ENCODE data around the gene DIAPH3. TPM values are rescaled to one million over a fixed set of nuclear protein-coding genes. Genes with fewer than 3 reads are reported as not detected.

Gene DIAPH3
- total and polyA plus RNA-seq, 2 of the 4 experiments (the other 2 are of a cell fraction) = 8.9 to 9.3 TPM

GRCh38 chr13:59748046-59748445 lies 415.7 kb downstream of the DIAPH3 start:
- BruUV-seq (replicated peaks) = no TSS peak
- TF ChIP-seq BHLHE40 (IDR thresholded peaks at IDR 0.05; ENCODE audit: low read depth, low read length) (no peak), POLR2A (IDR thresholded peaks at IDR 0.05; ENCODE audit: low read depth, low read length) (no peak), SMC3 (IDR thresholded peaks at IDR 0.05; ENCODE audit: low read depth, low read length) (no peak), RCOR1 (IDR thresholded peaks at IDR 0.05; ENCODE audit: insufficient replicate concordance, low read length) (no peak), MAZ (IDR thresholded peaks at IDR 0.05; ENCODE audit: borderline replicate concordance, low read depth, low read length) (no peak), RFX5 (IDR thresholded peaks at IDR 0.05; ENCODE audit: low read depth, low read length) (no peak), RAD21 (IDR thresholded peaks at IDR 0.05; ENCODE audit: low read length) (no peak), MXI1 (IDR thresholded peaks at IDR 0.05; ENCODE audit: borderline replicate concordance, low read depth, low read length) (no peak), MAFK (IDR thresholded peaks at IDR 0.05; ENCODE audit: low read depth, low read length) (no peak), NFE2L2 (IDR thresholded peaks at IDR 0.05; ENCODE audit: low read depth, low read length) (no peak), FOS (IDR thresholded peaks at IDR 0.05; ENCODE audit: low read depth, low read length) (no peak), CHD1 (IDR thresholded peaks at IDR 0.05; ENCODE audit: low read depth, low read length) (no peak)
- TF ChIP-seq, protein P1, sequence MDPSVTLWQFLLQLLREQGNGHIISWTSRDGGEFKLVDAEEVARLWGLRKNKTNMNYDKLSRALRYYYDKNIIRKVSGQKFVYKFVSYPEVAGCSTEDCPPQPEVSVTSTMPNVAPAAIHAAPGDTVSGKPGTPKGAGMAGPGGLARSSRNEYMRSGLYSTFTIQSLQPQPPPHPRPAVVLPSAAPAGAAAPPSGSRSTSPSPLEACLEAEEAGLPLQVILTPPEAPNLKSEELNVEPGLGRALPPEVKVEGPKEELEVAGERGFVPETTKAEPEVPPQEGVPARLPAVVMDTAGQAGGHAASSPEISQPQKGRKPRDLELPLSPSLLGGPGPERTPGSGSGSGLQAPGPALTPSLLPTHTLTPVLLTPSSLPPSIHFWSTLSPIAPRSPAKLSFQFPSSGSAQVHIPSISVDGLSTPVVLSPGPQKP (IDR thresholded peaks at IDR 0.05; ENCODE audit: borderline replicate concordance, low read depth, low read length) = no peak
- TF ChIP-seq, protein P2, sequence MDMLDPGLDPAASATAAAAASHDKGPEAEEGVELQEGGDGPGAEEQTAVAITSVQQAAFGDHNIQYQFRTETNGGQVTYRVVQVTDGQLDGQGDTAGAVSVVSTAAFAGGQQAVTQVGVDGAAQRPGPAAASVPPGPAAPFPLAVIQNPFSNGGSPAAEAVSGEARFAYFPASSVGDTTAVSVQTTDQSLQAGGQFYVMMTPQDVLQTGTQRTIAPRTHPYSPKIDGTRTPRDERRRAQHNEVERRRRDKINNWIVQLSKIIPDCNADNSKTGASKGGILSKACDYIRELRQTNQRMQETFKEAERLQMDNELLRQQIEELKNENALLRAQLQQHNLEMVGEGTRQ (IDR thresholded peaks at IDR 0.05; ENCODE audit: low read depth, low read length) = no peak
- ChIA-PET POLR2A (ENCODE audit: unreplicated experiment) (no interaction called here), CTCF (interaction anchor here (1.1 kb wide), 1 partner anchor 23 kb away, joined by 4 read pairs; no protein-coding TSS in a partner anchor)
- Histone ChIP-seq H4K8ac (ENCODE audit: low read depth in 2 of 2, low read length in 2 of 2) (no peak overlapping the region), H2AK9ac (replicated peaks; ENCODE audit: low read depth, low read length, poor library complexity) (no peak overlapping the region), H2BK20ac (ENCODE audit: low read depth, low read length) (no peak overlapping the region), H3K23ac (ENCODE audit: low read depth, low read length) (no peak overlapping the region), H2BK5ac (ENCODE audit: low read depth, low read length, poor library complexity, severe bottlenecking) (no peak overlapping the region), H3K9ac (ENCODE audit: low read depth, low read length) (no peak overlapping the region), H3K9me1 (ENCODE audit: insufficient read depth, low read length) (0 out of 2 replicates have a peak, but pooled peaks cover 2% of the 10 kb centered on the region), H3K9me3 (ENCODE audit: control insufficient read depth, insufficient read depth, low read length) (no peaks in the 10 kb centered on the region), H2AK5ac (ENCODE audit: low read depth, low read length) (no peak overlapping the region), H3K4me3 (ENCODE audit: insufficient read depth, low read depth, low read length) (no peak overlapping the region), H3K36me3 (ENCODE audit: control insufficient read depth, insufficient read depth, low read length) (no peaks in the 10 kb centered on the region), H3K56ac (ENCODE audit: extremely low read depth, insufficient read depth, low read length) (no peak overlapping the region), H2BK15ac (ENCODE audit: low read depth, low read length) (no peak overlapping the region), H3K27me3 (ENCODE audit: control insufficient read depth, insufficient read depth, low read length) (no peaks in the 10 kb centered on the region), H4K91ac (ENCODE audit: insufficient read depth, low read depth, low read length) (no peak overlapping the region), H2BK120ac (ENCODE audit: low read depth, low read length) (no peak overlapping the region), H3K27ac (ENCODE audit: insufficient read depth, low read length) (no peak overlapping the region), H3K4me2 (ENCODE audit: low read depth, low read length) (no peak overlapping the region), H3K18ac (ENCODE audit: low read depth, low read length) (no peak overlapping the region), H3K4me1 (ENCODE audit: control insufficient read depth, insufficient read depth, low read length) (peaks cover 9% of the 10 kb centered on the region), H4K20me1 (ENCODE audit: insufficient read depth, low read length) (no peaks in the 10 kb centered on the region), H3K79me1 (ENCODE audit: low read depth in 1 of 2, low read length in 2 of 2) (peaks cover 3 to 6% of the 10 kb centered on the region in 2 experiments; a peak in 2 of 4 replicates), H3K4ac (ENCODE audit: low read depth, low read length) (no peak overlapping the region), H2AFZ (replicated peaks; ENCODE audit: low read length, poor library complexity) (no peak overlapping the region), H4K5ac (ENCODE audit: low read depth, low read length) (no peak overlapping the region), H3K14ac (replicated peaks; ENCODE audit: low read depth, low read length) (no peak overlapping the region)
- no peak for ATAC-seq (ENCODE audit: low read depth)
- 100% methylated on average over 1 of the region's 5 CpGs; no CpG with 5 or more reads in 1 of the 2 experiments for WGBS, 2 experiments (ENCODE audit: extremely low coverage in 2 of 2, insufficient read length in 1 of 2)
- DNase-seq = no peak
- dilution Hi-C loops (cut with HindIII; ENCODE audit: low sequenced_read_pairs, unreplicated experiment) = no loop called here
- intact Hi-C loops (cut with micrococcal nuclease) = no loop called here
- in situ Hi-C loops (cut with MboI; ENCODE audit: low sequenced_read_pairs) = no loop called here
